GM12878 (cell line): ENCODE measurements around the gene HNRNPF. TPM values are rescaled to one million over a fixed set of nuclear protein-coding genes. Genes with fewer than 3 reads are reported as not detected.

ENCODE experiments used
- ATAC-seq: fragments of 200-7000 bp; cut with Tn5 transposase; 3 replicates; pipeline ENCODE4 v1.9.1; 2020; ENCODE audit warnings: mild to moderate bottlenecking, moderate library complexity
- BruUV-seq: library from RNA; stranded (reverse); fragments of 400-500 nt; replicated peaks from 2 replicates; lab custom pipeline; 2021; lab: Mats Ljungman, UMichigan
- CTCF ChIA-PET: fragments of 300-600 bp; sonication (Branson Sonifier 250); formaldehyde crosslinking; extraction: SDS; loops from one replicate; lab custom pipeline; 2021; ENCODE audit warnings: inconsistent platforms; lab: Yijun Ruan, JAX
- POLR2A ChIA-PET: fragments of 350-600 bp; formaldehyde crosslinking; extraction: SDS; loops from one replicate; lab custom pipeline; 2021; ENCODE audit warnings: inconsistent platforms; lab: Charles Lee
- RAD21 ChIA-PET: fragments of 300-600 bp; sonication (Branson Sonifier 250); formaldehyde crosslinking; loops from one replicate; lab custom pipeline; 2023; ENCODE audit warnings: antibody characterized with exemption; ENCODE audit not compliant: unreplicated experiment; lab: Charles Lee
- SMC1A ChIA-PET: fragments of 300-600 bp; sonication (Branson Sonifier 250); formaldehyde crosslinking; loops from one replicate; lab custom pipeline; 2023; ENCODE audit not compliant: unreplicated experiment, uncharacterized antibody; lab: Charles Lee
- DNase-seq: peaks from one replicate; pipeline ENCODE4 v3.0.0-alpha.2; 2011; ENCODE audit warnings: low read depth, low spot score
- FAIRE-seq: peaks from 3 replicates; lab custom pipeline; 2011; peaks lifted over from hg19 to GRCh38; lab: Jason Lieb, UNC
- H2AFZ ChIP-seq: 2 replicates; pipeline ENCODE4 v1.6.0; 2011; ENCODE audit warnings: low read depth, low read length, control low read depth; ENCODE audit not compliant: control insufficient read depth
- H3K27ac ChIP-seq: 2 replicates; pipeline ENCODE4 v1.5.1; 2011; ENCODE audit warnings: control low read depth; ENCODE audit not compliant: control insufficient read depth, insufficient read depth
- H3K27me3 ChIP-seq, 2 experiments: replicated peaks in 1 of 2; 2 replicates each; pipeline versions ENCODE4 v1.6.0 to v1.6.1; 2011; ENCODE audit warnings: low read length in 1 of 2; ENCODE audit not compliant: control insufficient read depth in 2 of 2, insufficient read depth in 2 of 2
- H3K36me3 ChIP-seq, 2 experiments: 2 replicates each; pipeline ENCODE4 v1.5.1; 2011; ENCODE audit warnings: low read length in 1 of 2; ENCODE audit not compliant: control insufficient read depth in 2 of 2, insufficient read depth in 2 of 2
- H3K4me1 ChIP-seq: 2 replicates; pipeline ENCODE4 v1.6.1; 2011; ENCODE audit warnings: mild to moderate bottlenecking, low read length, moderate library complexity, mixed read lengths; ENCODE audit not compliant: control insufficient read depth, insufficient read depth
- H3K4me2 ChIP-seq: 2 replicates; pipeline ENCODE4 v1.6.0; 2011; ENCODE audit warnings: control low read depth; ENCODE audit not compliant: control insufficient read depth, insufficient read depth
- H3K4me3 ChIP-seq: fragments of 200-600 bp; sonication (generic); 2 replicates; pipeline ENCODE4 v1.5.1; 2016
- H3K79me2 ChIP-seq: 2 replicates; pipeline ENCODE4 v1.6.0; 2011; ENCODE audit warnings: low read length; ENCODE audit not compliant: control insufficient read depth, insufficient read depth
- H3K9ac ChIP-seq: 2 replicates; pipeline ENCODE4 v1.8.0; 2011; ENCODE audit warnings: low read length, control low read depth, mixed read lengths; ENCODE audit not compliant: control insufficient read depth, insufficient read depth
- H3K9me3 ChIP-seq: replicated peaks from 3 replicates; pipeline ENCODE4 v1.5.1; 2011; ENCODE audit warnings: mild to moderate bottlenecking, low read length; ENCODE audit not compliant: control insufficient read depth, insufficient read depth
- H4K20me1 ChIP-seq: 2 replicates; pipeline ENCODE4 v1.6.0; 2011; ENCODE audit not compliant: control insufficient read depth, insufficient read depth
- ASH2L ChIP-seq: fragments of 300-600, 200-600 bp; sonication (generic); IDR thresholded peaks from 2 replicates; pipeline ENCODE4 v1.6.1; 2017; ENCODE audit warnings: low read depth, mild to moderate bottlenecking, borderline replicate concordance
- JUND ChIP-seq: IDR thresholded peaks from 2 replicates; pipeline ENCODE4 v1.6.1; 2012; ENCODE audit warnings: low read depth, mild to moderate bottlenecking, low read length, improper control_type of control experiment, moderate library complexity
- MAX ChIP-seq: IDR thresholded peaks from 2 replicates; pipeline ENCODE4 v1.6.1; 2012; ENCODE audit warnings: low read depth, low read length, improper control_type of control experiment
- MLLT1 ChIP-seq: fragments of 450-650 bp; IDR thresholded peaks from 2 replicates; pipeline ENCODE4 v1.6.1; 2016; ENCODE audit warnings: mild to moderate bottlenecking
- NR2C1 ChIP-seq: fragments of 450-650 bp; IDR thresholded peaks from 2 replicates; pipeline ENCODE4 v1.6.1; 2017; ENCODE audit warnings: antibody characterized with exemption, mild to moderate bottlenecking, moderate library complexity
- RCOR1 ChIP-seq: conservative IDR thresholded peaks from 2 replicates; pipeline ENCODE4 v1.6.1; 2012; ENCODE audit warnings: low read depth, low read length, improper control_type of control experiment
- REST ChIP-seq: IDR thresholded peaks from 2 replicates; pipeline ENCODE4 v1.6.1; 2012; ENCODE audit warnings: mild to moderate bottlenecking, low read depth, low read length
- SIX5 ChIP-seq: IDR thresholded peaks from 2 replicates; pipeline ENCODE4 v1.6.1; 2011; ENCODE audit warnings: mild to moderate bottlenecking, low read depth, low read length, moderate library complexity; ENCODE audit not compliant: severe bottlenecking
- SPI1 ChIP-seq: IDR thresholded peaks from 2 replicates; pipeline ENCODE4 v1.6.1; 2011; ENCODE audit warnings: low read depth, mild to moderate bottlenecking, low read length, moderate library complexity, borderline replicate concordance; ENCODE audit not compliant: insufficient read depth
- SRF ChIP-seq, 2 experiments: IDR thresholded peaks; 2 replicates each; pipeline ENCODE4 v1.6.1; 2011; ENCODE audit warnings: low read depth in 2 of 2, low read length in 2 of 2, mild to moderate bottlenecking in 1 of 2, moderate library complexity in 1 of 2
- ZNF622 ChIP-seq: fragments of 450-650 bp; IDR thresholded peaks from 2 replicates; pipeline ENCODE4 v1.6.1; 2017; ENCODE audit warnings: mild to moderate bottlenecking, inconsistent platforms
- WGBS: methylation state at CpG from one replicate; pipeline ENCODE4 v1.1.6; 2016; ENCODE audit warnings: low lambda C conversion rate; ENCODE audit not compliant: insufficient replicate concordance, insufficient coverage; ENCODE audit errors: missing lambda C conversion rate; 5-methylcytosine and 5-hydroxymethylcytosine counted together
- in situ Hi-C: fragments of 300-500 bp; cut with MboI; formaldehyde crosslinking; loops from 9 replicates; pipeline ENCODE4 v1.14.3; 2018; ENCODE audit warnings: mixed read lengths
- intact Hi-C: fragments of 100-400 bp; cut with micrococcal nuclease; formaldehyde crosslinking; loops from one replicate; pipeline ENCODE4 v1.14.2; 2022; ENCODE audit not compliant: unreplicated experiment
- polyA plus RNA-seq, 11 experiments: library from polyadenylated mRNA; depleted of rRNA in 4 of 11; unstranded in 6 of 11; stranded (reverse) in 5 of 11; fragments of >200 nt; fragmentation: Nextera tagmentation in 4 of 11; fragmentation: Illumina TruSeq in 1 of 11; extraction: Ambion mirVana in 4 of 11; extraction: Trizol in 1 of 11; gene quantifications; 1 replicate in 1 of 11; 2 replicates in 10 of 11; pipeline versions ENCODE4 v1.2.1 to v1.2.3, GENCODE V29; 2011 to 2016; ENCODE audit warnings: inconsistent platforms in 2 of 11, missing spikeins in 2 of 11, low read depth in 1 of 11
- total RNA-seq, 4 experiments: library from RNA; depleted of rRNA in 3 of 4; stranded (reverse); fragments of >200 nt in 3 of 4; fragmentation: Illumina TruSeq in 1 of 4; extraction: Trizol in 1 of 4; gene quantifications; 2 replicates each; pipeline versions ENCODE4 v1.2.1 to v1.2.3, GENCODE V29; 2013 to 2021
- TF ChIP-seq, protein P1 (sequence below): fragments of 450-650 bp; IDR thresholded peaks from 2 replicates; pipeline ENCODE4 v1.6.1; 2018; ENCODE audit warnings: mild to moderate bottlenecking, low read depth, moderate library complexity; ENCODE audit not compliant: partially characterized antibody
- TF ChIP-seq, protein P2 (sequence below): fragments of 450-650 bp; IDR thresholded peaks from 2 replicates; pipeline ENCODE4 v1.6.1; 2017; ENCODE audit warnings: borderline replicate concordance

Gene HNRNPF
- total and polyA plus RNA-seq, 10 of the 15 experiments (the other 5 are each of a cell fraction or from before 2014, with no cell fraction given) = 156 to 373 (median 293) TPM

- Histone ChIP-seq H3K9ac (no peak overlapping the region), H3K9me3 (no peaks in the 10 kb centered on the region; the same call in 2 of the 3 replicates), H3K4me3 (no peak overlapping the region), H3K4me1 (peaks cover 5% of the 10 kb centered on the region; the same call in 1 of the 2 replicates), H3K27ac (no peak overlapping the region), H2AFZ (no peak overlapping the region), H3K79me2 (no peaks in the 10 kb centered on the region), H4K20me1 (no peaks in the 10 kb centered on the region), H3K4me2 (no peak overlapping the region), H3K36me3 (no peaks in the 10 kb centered on the region), H3K27me3 (no peaks in the 10 kb centered on the region)
- no TSS peak for BruUV-seq
- in situ Hi-C loops (loop anchor here (25.0 kb wide), 3 partner anchors 287 to 787 kb away; partner anchors contain the start of genes CSGALNACT2 and ZNF33B), intact Hi-C loops (no loop called here)
- FAIRE-seq (no peak), DNase-seq (no peak), ATAC-seq (no peak)
- ChIA-PET CTCF (no interaction called here), SMC1A (no interaction called here), POLR2A (interaction anchor here (0.5 kb wide), 1 partner anchor 9 kb away, joined by 5 read pairs; no protein-coding TSS in a partner anchor), RAD21 (interaction anchor here (0.7 kb wide), 1 partner anchor 9 kb away, joined by 3 read pairs; no protein-coding TSS in a partner anchor)
- TF ChIP-seq SPI1 (no peak), MLLT1 (no peak), RCOR1 (no peak), NR2C1 (no peak), SRF (IDR thresholded peaks at IDR 0.05; ENCODE audit: low read depth in 2 of 2, low read length in 2 of 2) (no peak), JUND (no peak), MAX (no peak), REST (no peak), ASH2L (no peak), ZNF622 (no peak), SIX5 (no peak)
- TF ChIP-seq, protein P1, sequence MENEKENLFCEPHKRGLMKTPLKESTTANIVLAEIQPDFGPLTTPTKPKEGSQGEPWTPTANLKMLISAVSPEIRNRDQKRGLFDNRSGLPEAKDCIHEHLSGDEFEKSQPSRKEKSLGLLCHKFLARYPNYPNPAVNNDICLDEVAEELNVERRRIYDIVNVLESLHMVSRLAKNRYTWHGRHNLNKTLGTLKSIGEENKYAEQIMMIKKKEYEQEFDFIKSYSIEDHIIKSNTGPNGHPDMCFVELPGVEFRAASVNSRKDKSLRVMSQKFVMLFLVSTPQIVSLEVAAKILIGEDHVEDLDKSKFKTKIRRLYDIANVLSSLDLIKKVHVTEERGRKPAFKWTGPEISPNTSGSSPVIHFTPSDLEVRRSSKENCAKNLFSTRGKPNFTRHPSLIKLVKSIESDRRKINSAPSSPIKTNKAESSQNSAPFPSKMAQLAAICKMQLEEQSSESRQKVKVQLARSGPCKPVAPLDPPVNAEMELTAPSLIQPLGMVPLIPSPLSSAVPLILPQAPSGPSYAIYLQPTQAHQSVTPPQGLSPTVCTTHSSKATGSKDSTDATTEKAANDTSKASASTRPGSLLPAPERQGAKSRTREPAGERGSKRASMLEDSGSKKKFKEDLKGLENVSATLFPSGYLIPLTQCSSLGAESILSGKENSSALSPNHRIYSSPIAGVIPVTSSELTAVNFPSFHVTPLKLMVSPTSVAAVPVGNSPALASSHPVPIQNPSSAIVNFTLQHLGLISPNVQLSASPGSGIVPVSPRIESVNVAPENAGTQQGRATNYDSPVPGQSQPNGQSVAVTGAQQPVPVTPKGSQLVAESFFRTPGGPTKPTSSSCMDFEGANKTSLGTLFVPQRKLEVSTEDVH = no peak
- TF ChIP-seq, protein P2, sequence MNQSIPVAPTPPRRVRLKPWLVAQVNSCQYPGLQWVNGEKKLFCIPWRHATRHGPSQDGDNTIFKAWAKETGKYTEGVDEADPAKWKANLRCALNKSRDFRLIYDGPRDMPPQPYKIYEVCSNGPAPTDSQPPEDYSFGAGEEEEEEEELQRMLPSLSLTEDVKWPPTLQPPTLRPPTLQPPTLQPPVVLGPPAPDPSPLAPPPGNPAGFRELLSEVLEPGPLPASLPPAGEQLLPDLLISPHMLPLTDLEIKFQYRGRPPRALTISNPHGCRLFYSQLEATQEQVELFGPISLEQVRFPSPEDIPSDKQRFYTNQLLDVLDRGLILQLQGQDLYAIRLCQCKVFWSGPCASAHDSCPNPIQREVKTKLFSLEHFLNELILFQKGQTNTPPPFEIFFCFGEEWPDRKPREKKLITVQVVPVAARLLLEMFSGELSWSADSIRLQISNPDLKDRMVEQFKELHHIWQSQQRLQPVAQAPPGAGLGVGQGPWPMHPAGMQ = no peak
- WGBS = 83% methylated on average over 6 of the region's 6 CpGs
These were observed 15.4 kb upstream of the HNRNPF start for GRCh38 chr10:43424416-43424815.
